GM23338 (cell line): ENCODE results near the gene KCNJ4. TPM values are rescaled to one million over a fixed set of nuclear protein-coding genes. Genes with fewer than 3 reads are reported as not detected.

Experiments used
- ATAC-seq: fragments of 200-7000 bp; cut with Tn5 transposase; 3 replicates; pipeline ENCODE4 v1.9.1; 2020
- DNase-seq: peaks from one replicate; pipeline ENCODE4 v3.0.0-alpha.2; 2015; ENCODE audit warnings: low spot score
- H2AFZ ChIP-seq: fragments of 200-600 bp; sonication (generic); 2 replicates; pipeline ENCODE4 v1.8.0; 2016; ENCODE audit warnings: antibody characterized with exemption, mild to moderate bottlenecking, moderate library complexity
- H3F3A ChIP-seq: fragments of 200-600 bp; sonication (generic); replicated peaks from 2 replicates; pipeline ENCODE4 v1.8.0; 2017; ENCODE audit warnings: antibody characterized with exemption, mixed run types, low read depth
- H3K27ac ChIP-seq: fragments of 200-600 bp; sonication (generic); 2 replicates; pipeline ENCODE4 v1.6.1; 2016; ENCODE audit warnings: low read depth
- H3K27me3 ChIP-seq: fragments of 200-600 bp; sonication (generic); 2 replicates; pipeline ENCODE4 v1.8.0; 2016; ENCODE audit warnings: mild to moderate bottlenecking, mixed run types, moderate library complexity; ENCODE audit not compliant: insufficient read depth
- H3K36me3 ChIP-seq: fragments of 200-600 bp; sonication (generic); 2 replicates; pipeline ENCODE4 v1.8.0; 2016; ENCODE audit warnings: mild to moderate bottlenecking; ENCODE audit not compliant: insufficient read depth
- H3K4me1 ChIP-seq: fragments of 200-600 bp; sonication (generic); 2 replicates; pipeline ENCODE4 v1.8.0; 2016; ENCODE audit warnings: mild to moderate bottlenecking, moderate library complexity; ENCODE audit not compliant: insufficient read depth
- H3K4me2 ChIP-seq: fragments of 200-600 bp; sonication (generic); 2 replicates; pipeline ENCODE4 v1.7.1; 2017; ENCODE audit warnings: mixed run types
- H3K4me3 ChIP-seq: fragments of 200-600 bp; sonication (generic); 2 replicates; pipeline ENCODE4 v1.6.1; 2016; ENCODE audit warnings: mixed run types
- H3K79me2 ChIP-seq: fragments of 200-600 bp; sonication (generic); replicated peaks from 2 replicates; pipeline ENCODE4 v1.8.0; 2017; ENCODE audit warnings: mild to moderate bottlenecking; ENCODE audit not compliant: insufficient read depth
- H3K9me2 ChIP-seq: fragments of 200-600 bp; sonication (generic); 2 replicates; pipeline ENCODE4 v1.8.0; 2017; ENCODE audit not compliant: insufficient read depth
- H4K20me1 ChIP-seq: fragments of 200-600 bp; sonication (generic); replicated peaks from 2 replicates; pipeline ENCODE4 v1.8.0; 2017; ENCODE audit warnings: mild to moderate bottlenecking; ENCODE audit not compliant: insufficient read depth
- H3K27ac Mint-ChIP-seq: 2 replicates; pipeline ENCODE4 v1.8.0; 2020; ENCODE audit warnings: inconsistent platforms, mild to moderate bottlenecking, moderate library complexity, mixed read lengths
- H3K27me3 Mint-ChIP-seq: 3 replicates; pipeline ENCODE4 v1.8.0; 2022; ENCODE audit warnings: low read depth, mild to moderate bottlenecking, moderate library complexity, mixed read lengths, inconsistent platforms; ENCODE audit not compliant: insufficient read depth, poor library complexity
- H3K36me3 Mint-ChIP-seq: 3 replicates; pipeline ENCODE4 v1.8.0; 2021; ENCODE audit warnings: low read depth, mild to moderate bottlenecking, inconsistent platforms, moderate library complexity, mixed read lengths
- H3K4me1 Mint-ChIP-seq: 3 replicates; pipeline ENCODE4 v1.8.0; 2020; ENCODE audit warnings: mild to moderate bottlenecking, inconsistent platforms, mixed read lengths
- H3K4me3 Mint-ChIP-seq: 3 replicates; pipeline ENCODE4 v1.8.0; 2021; ENCODE audit warnings: moderate library complexity, mild to moderate bottlenecking, inconsistent platforms, mixed read lengths
- H3K9me3 Mint-ChIP-seq: 3 replicates; pipeline ENCODE4 v1.8.0; 2020; ENCODE audit warnings: moderate library complexity, mild to moderate bottlenecking, inconsistent platforms, mixed read lengths
- CREB1 ChIP-seq: fragments of 250-450 bp; sonication (Bioruptor Pico); IDR thresholded peaks from 2 replicates; pipeline ENCODE4 v1.5.0; 2020; ENCODE audit warnings: low read depth, mild to moderate bottlenecking, moderate library complexity
- CTCF ChIP-seq, 2 experiments: fragments of 200-600 bp in 1 of 2; sonication (generic) in 1 of 2; conservative IDR thresholded peaks; 2 replicates each; pipeline versions ENCODE4 v1.5.1 to v1.6.1; 2016 to 2017; ENCODE audit warnings: antibody characterized with exemption in 2 of 2, low read depth in 2 of 2, mild to moderate bottlenecking in 2 of 2, moderate library complexity in 1 of 2
- EZH2 ChIP-seq: fragments of 200-600 bp; sonication (generic); IDR thresholded peaks from one replicate; pipeline ENCODE4 v1.8.0; 2017; ENCODE audit warnings: antibody characterized with exemption, mild to moderate bottlenecking, low read depth; ENCODE audit not compliant: unreplicated experiment
- EZH2phosphoT487 ChIP-seq: fragments of 200-600 bp; sonication (generic); IDR thresholded peaks from one replicate; pipeline ENCODE4 v1.8.1; 2018; ENCODE audit warnings: antibody characterized with exemption; ENCODE audit not compliant: unreplicated experiment
- JUNB ChIP-seq: IDR thresholded peaks from one replicate; pipeline ENCODE4 v1.6.1; 2016; ENCODE audit warnings: antibody characterized with exemption; ENCODE audit not compliant: unreplicated experiment
- NANOG ChIP-seq: IDR thresholded peaks from 2 replicates; pipeline ENCODE4 v1.6.1; 2016; ENCODE audit warnings: antibody characterized with exemption, borderline replicate concordance
- POLR2AphosphoS5 ChIP-seq: IDR thresholded peaks from 2 replicates; pipeline ENCODE4 v1.6.1; 2016; ENCODE audit warnings: antibody characterized with exemption, low read depth
- REST ChIP-seq: IDR thresholded peaks from one replicate; pipeline ENCODE4 v1.6.1; 2018; ENCODE audit warnings: antibody characterized with exemption; ENCODE audit not compliant: unreplicated experiment
- STAT1 ChIP-seq: IDR thresholded peaks from one replicate; pipeline ENCODE4 v1.6.1; 2016; ENCODE audit warnings: antibody characterized with exemption; ENCODE audit not compliant: unreplicated experiment
- ZNF114 ChIP-seq: fragments of 250-450 bp; sonication (Bioruptor Pico); IDR thresholded peaks from 2 replicates; pipeline ENCODE4 v1.5.0; 2020; ENCODE audit warnings: mild to moderate bottlenecking, moderate library complexity
- ZNF331 ChIP-seq: fragments of 250-450 bp; sonication (Bioruptor Pico); IDR thresholded peaks from 2 replicates; pipeline ENCODE4 v1.5.0; 2020; ENCODE audit warnings: low read depth, mild to moderate bottlenecking, moderate library complexity
- polyA plus RNA-seq: library from polyadenylated mRNA; unstranded; fragments of >200 nt; fragmentation: Nextera tagmentation; extraction: Ambion mirVana; gene quantifications from 2 replicates; pipeline ENCODE4 v1.2.1, GENCODE V29; 2016
- total RNA-seq: library from RNA; depleted of rRNA; stranded (reverse); fragments of >200 nt; shearing (Covaris generic); gene quantifications from 2 replicates; pipeline ENCODE4 v1.2.3, GENCODE V29; 2014
- TF ChIP-seq, protein P1 (sequence below): fragments of 250-450 bp; sonication (Bioruptor Pico); IDR thresholded peaks from 2 replicates; pipeline ENCODE4 v1.5.0; 2020; ENCODE audit warnings: mild to moderate bottlenecking, moderate library complexity
- TF ChIP-seq, protein P2 (sequence below): IDR thresholded peaks from 2 replicates; pipeline ENCODE4 v1.6.1; 2016; ENCODE audit warnings: antibody characterized with exemption

Gene KCNJ4
- total and polyA plus RNA-seq, 2 experiments from 2014 or later, result 0.23 to 1.3 TPM

GRCh38 chr22:38418589-38418988 lies 36.4 kb downstream of the KCNJ4 start:
- ATAC-seq (no peak), DNase-seq (no peak)
- Histone ChIP-seq H3F3A (0 out of 2 replicates have a peak, but pooled peaks cover 2% of the 10 kb centered on the region), H2AFZ (no peak overlapping the region), H3K4me2 (no peak overlapping the region), H3K79me2 (no peaks in the 10 kb centered on the region), H4K20me1 (no peaks in the 10 kb centered on the region), H3K4me1 (peaks cover 7% of the 10 kb centered on the region), H3K4me3 (no peak overlapping the region), H3K27ac (no peak overlapping the region), H3K9me2 (no peaks in the 10 kb centered on the region), H3K27me3 (no peaks in the 10 kb centered on the region), H3K36me3 (no peaks in the 10 kb centered on the region)
- Mint-ChIP-seq H3K9me3 (no peaks in the 10 kb centered on the region), H3K4me3 (no peak overlapping the region; the same call in 2 of the 3 replicates), H3K4me1 (peaks cover 25% of the 10 kb centered on the region), H3K27ac (no peak overlapping the region), H3K36me3 (no peaks in the 10 kb centered on the region), H3K27me3 (peaks cover 21% of the 10 kb centered on the region)
- TF ChIP-seq CTCF (conservative IDR thresholded peaks at IDR 0.05; ENCODE audit: low read depth in 2 of 2), result no peak
- TF ChIP-seq EZH2, result no peak
- no peak for TF ChIP-seq POLR2AphosphoS5
- TF ChIP-seq NANOG, result no peak
- TF ChIP-seq ZNF331 (CRISPR knock-in tag), result no peak
- no peak for TF ChIP-seq STAT1
- TF ChIP-seq ZNF114 (CRISPR knock-in tag), result no peak
- no peak for TF ChIP-seq JUNB
- TF ChIP-seq EZH2phosphoT487, result no peak
- no peak for TF ChIP-seq CREB1 (CRISPR knock-in tag)
- TF ChIP-seq, protein P1, sequence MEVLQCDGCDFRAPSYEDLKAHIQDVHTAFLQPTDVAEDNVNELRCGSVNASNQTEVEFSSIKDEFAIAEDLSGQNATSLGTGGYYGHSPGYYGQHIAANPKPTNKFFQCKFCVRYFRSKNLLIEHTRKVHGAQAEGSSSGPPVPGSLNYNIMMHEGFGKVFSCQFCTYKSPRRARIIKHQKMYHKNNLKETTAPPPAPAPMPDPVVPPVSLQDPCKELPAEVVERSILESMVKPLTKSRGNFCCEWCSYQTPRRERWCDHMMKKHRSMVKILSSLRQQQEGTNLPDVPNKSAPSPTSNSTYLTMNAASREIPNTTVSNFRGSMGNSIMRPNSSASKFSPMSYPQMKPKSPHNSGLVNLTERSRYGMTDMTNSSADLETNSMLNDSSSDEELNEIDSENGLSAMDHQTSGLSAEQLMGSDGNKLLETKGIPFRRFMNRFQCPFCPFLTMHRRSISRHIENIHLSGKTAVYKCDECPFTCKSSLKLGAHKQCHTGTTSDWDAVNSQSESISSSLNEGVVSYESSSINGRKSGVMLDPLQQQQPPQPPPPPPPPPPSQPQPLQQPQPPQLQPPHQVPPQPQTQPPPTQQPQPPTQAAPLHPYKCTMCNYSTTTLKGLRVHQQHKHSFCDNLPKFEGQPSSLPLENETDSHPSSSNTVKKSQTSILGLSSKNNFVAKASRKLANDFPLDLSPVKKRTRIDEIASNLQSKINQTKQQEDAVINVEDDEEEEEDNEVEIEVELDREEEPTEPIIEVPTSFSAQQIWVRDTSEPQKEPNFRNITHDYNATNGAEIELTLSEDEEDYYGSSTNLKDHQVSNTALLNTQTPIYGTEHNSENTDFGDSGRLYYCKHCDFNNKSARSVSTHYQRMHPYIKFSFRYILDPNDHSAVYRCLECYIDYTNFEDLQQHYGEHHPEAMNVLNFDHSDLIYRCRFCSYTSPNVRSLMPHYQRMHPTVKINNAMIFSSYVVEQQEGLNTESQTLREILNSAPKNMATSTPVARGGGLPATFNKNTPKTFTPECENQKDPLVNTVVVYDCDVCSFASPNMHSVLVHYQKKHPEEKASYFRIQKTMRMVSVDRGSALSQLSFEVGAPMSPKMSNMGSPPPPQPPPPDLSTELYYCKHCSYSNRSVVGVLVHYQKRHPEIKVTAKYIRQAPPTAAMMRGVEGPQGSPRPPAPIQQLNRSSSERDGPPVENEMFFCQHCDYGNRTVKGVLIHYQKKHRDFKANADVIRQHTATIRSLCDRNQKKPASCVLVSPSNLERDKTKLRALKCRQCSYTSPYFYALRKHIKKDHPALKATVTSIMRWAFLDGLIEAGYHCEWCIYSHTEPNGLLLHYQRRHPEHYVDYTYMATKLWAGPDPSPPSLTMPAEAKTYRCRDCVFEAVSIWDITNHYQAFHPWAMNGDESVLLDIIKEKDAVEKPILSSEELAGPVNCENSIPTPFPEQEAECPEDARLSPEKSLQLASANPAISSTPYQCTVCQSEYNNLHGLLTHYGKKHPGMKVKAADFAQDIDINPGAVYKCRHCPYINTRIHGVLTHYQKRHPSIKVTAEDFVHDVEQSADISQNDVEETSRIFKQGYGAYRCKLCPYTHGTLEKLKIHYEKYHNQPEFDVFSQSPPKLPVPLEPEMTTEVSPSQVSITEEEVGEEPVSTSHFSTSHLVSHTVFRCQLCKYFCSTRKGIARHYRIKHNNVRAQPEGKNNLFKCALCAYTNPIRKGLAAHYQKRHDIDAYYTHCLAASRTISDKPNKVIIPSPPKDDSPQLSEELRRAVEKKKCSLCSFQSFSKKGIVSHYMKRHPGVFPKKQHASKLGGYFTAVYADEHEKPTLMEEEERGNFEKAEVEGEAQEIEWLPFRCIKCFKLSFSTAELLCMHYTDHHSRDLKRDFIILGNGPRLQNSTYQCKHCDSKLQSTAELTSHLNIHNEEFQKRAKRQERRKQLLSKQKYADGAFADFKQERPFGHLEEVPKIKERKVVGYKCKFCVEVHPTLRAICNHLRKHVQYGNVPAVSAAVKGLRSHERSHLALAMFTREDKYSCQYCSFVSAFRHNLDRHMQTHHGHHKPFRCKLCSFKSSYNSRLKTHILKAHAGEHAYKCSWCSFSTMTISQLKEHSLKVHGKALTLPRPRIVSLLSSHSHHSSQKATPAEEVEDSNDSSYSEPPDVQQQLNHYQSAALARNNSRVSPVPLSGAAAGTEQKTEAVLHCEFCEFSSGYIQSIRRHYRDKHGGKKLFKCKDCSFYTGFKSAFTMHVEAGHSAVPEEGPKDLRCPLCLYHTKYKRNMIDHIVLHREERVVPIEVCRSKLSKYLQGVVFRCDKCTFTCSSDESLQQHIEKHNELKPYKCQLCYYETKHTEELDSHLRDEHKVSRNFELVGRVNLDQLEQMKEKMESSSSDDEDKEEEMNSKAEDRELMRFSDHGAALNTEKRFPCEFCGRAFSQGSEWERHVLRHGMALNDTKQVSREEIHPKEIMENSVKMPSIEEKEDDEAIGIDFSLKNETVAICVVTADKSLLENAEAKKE, result no peak
- TF ChIP-seq, protein P2, sequence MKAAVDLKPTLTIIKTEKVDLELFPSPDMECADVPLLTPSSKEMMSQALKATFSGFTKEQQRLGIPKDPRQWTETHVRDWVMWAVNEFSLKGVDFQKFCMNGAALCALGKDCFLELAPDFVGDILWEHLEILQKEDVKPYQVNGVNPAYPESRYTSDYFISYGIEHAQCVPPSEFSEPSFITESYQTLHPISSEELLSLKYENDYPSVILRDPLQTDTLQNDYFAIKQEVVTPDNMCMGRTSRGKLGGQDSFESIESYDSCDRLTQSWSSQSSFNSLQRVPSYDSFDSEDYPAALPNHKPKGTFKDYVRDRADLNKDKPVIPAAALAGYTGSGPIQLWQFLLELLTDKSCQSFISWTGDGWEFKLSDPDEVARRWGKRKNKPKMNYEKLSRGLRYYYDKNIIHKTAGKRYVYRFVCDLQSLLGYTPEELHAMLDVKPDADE, result no peak
- no peak for TF ChIP-seq REST
